Loucy (cell line): ENCODE data around the gene PTPMT1.

Experiments
- H2AFZ ChIP-seq: fragments of 200-600 bp; sonication (generic); 2 replicates; pipeline ENCODE4 v1.6.0; 2016; ENCODE audit warnings: antibody characterized with exemption, mild to moderate bottlenecking, low read length, moderate library complexity
- H3F3A ChIP-seq: fragments of 200-600 bp; 2 replicates; pipeline ENCODE4 v1.6.0; 2016; ENCODE audit warnings: antibody characterized with exemption, low read depth, mild to moderate bottlenecking
- H3K27me3 ChIP-seq: fragments of 200-600 bp; sonication (generic); 2 replicates; pipeline ENCODE4 v1.6.1; 2014; ENCODE audit warnings: low read length, mild to moderate bottlenecking; ENCODE audit not compliant: insufficient read depth, poor library complexity, severe bottlenecking
- H3K36me3 ChIP-seq: fragments of 200-600 bp; sonication (generic); 2 replicates; pipeline ENCODE4 v1.6.1; 2016; ENCODE audit warnings: low read length; ENCODE audit not compliant: insufficient read depth
- H3K4me1 ChIP-seq: fragments of 200-600 bp; sonication (generic); 2 replicates; pipeline ENCODE4 v1.5.1; 2014; ENCODE audit warnings: low read length, mild to moderate bottlenecking; ENCODE audit not compliant: insufficient read depth, poor library complexity, severe bottlenecking
- H3K4me2 ChIP-seq: fragments of 200-600 bp; sonication (generic); 2 replicates; pipeline ENCODE4 v1.6.0; 2014; ENCODE audit warnings: antibody characterized with exemption, low read length, low read depth, mild to moderate bottlenecking; ENCODE audit not compliant: poor library complexity, severe bottlenecking
- H3K4me3 ChIP-seq: fragments of 200-600 bp; sonication (generic); 2 replicates; pipeline ENCODE4 v1.5.1; 2014; ENCODE audit warnings: low read length, mild to moderate bottlenecking, mixed read lengths; ENCODE audit not compliant: poor library complexity, severe bottlenecking
- H3K79me2 ChIP-seq: fragments of 200-600 bp; sonication (generic); 2 replicates; pipeline ENCODE4 v1.6.1; 2014; ENCODE audit warnings: low read length; ENCODE audit not compliant: insufficient read depth
- H3K9ac ChIP-seq: fragments of 200-600 bp; sonication (generic); 2 replicates; pipeline ENCODE4 v1.6.0; 2014; ENCODE audit warnings: mild to moderate bottlenecking, low read depth, low read length, moderate library complexity; ENCODE audit not compliant: poor library complexity, severe bottlenecking
- H3K9me2 ChIP-seq: fragments of 200-600 bp; sonication (generic); replicated peaks from 2 replicates; pipeline ENCODE4 v1.6.1; 2016; ENCODE audit warnings: low read depth, low read length, mixed read lengths
- H3K9me3 ChIP-seq: fragments of 200-600 bp; sonication (generic); 2 replicates; pipeline ENCODE4 v1.6.1; 2014; ENCODE audit warnings: mild to moderate bottlenecking, antibody characterized with exemption, low read length, low read depth; ENCODE audit not compliant: insufficient read depth
- H4K20me1 ChIP-seq: fragments of 200-600 bp; sonication (generic); 2 replicates; pipeline ENCODE4 v1.6.0; 2014; ENCODE audit warnings: antibody characterized with exemption, low read length, mild to moderate bottlenecking; ENCODE audit not compliant: insufficient read depth, poor library complexity, severe bottlenecking
- CTCF ChIP-seq: fragments of 200-600 bp; sonication (generic); conservative IDR thresholded peaks from 2 replicates; pipeline ENCODE4 v1.5.1; 2014; ENCODE audit warnings: mild to moderate bottlenecking, antibody characterized with exemption, low read length
- EZH2phosphoT487 ChIP-seq: fragments of 200-600 bp; IDR thresholded peaks from 2 replicates; pipeline ENCODE4 v1.6.1; 2018; ENCODE audit warnings: antibody characterized with exemption, mild to moderate bottlenecking, moderate library complexity, borderline replicate concordance

Gene PTPMT1

GRCh38 chr11:47593934-47594855 is 28.8 kb downstream of the PTPMT1 start, which contains the start of gene C1QTNF4:
C1QTNF4 (minus strand) TSS chr11:47594411; CDS start chr11:47590810, 3,601 bp downstream.
- no peaks in the 10 kb centered on the region for H3K9me3 ChIP-seq
- no peaks in the 10 kb centered on the region for H3K27me3 ChIP-seq
- H4K20me1 ChIP-seq: no peaks in the 10 kb centered on the region
- H3F3A ChIP-seq: peaks cover 15% of the 10 kb centered on the region; the same call in 1 of the 2 replicates
- H3K4me1 ChIP-seq: peaks cover 65% of the 10 kb centered on the region
- peak within 1 kb of the TSS; percentile 88 for H3K9ac ChIP-seq
- no peak within 1 kb of the TSS for H2AFZ ChIP-seq
- no peaks in the 10 kb centered on the region; the same call in 1 of the 2 replicates for H3K36me3 ChIP-seq
- H3K4me2 ChIP-seq: peak within 1 kb of the TSS; percentile 82
- peaks cover 38% of the 10 kb centered on the region for H3K79me2 ChIP-seq
- H3K4me3 ChIP-seq: peak within 1 kb of the TSS; percentile 83
- TF ChIP-seq EZH2phosphoT487: no peak
- TF ChIP-seq CTCF: no peak
- H3K9me2 ChIP-seq: no peaks in the 10 kb centered on the region

- Histone ChIP-seq H2AFZ (no peak overlapping the region), H3K4me2 (peak overlapping the region; percentile 82)
These were observed 29.6 kb downstream of the PTPMT1 start for GRCh38 chr11:47595029-47595428.

GRCh38 chr11:47595967-47596366 is 30.6 kb downstream of the PTPMT1 start:
- Histone ChIP-seq H3K27me3 (no peaks in the 10 kb centered on the region), H3K9me2 (no peaks in the 10 kb centered on the region), H3K79me2 (peaks cover 22% of the 10 kb centered on the region), H3K9me3 (no peaks in the 10 kb centered on the region), H4K20me1 (no peaks in the 10 kb centered on the region), H3K36me3 (no peaks in the 10 kb centered on the region), H2AFZ (no peak overlapping the region), H3K4me1 (peaks cover 56% of the 10 kb centered on the region), H3F3A (peaks cover 8% of the 10 kb centered on the region; the same call in 1 of the 2 replicates), H3K4me2 (no peak overlapping the region), H3K9ac (no peak overlapping the region), H3K4me3 (no peak overlapping the region)
- TF ChIP-seq CTCF: no peak
- no peak for TF ChIP-seq EZH2phosphoT487

More at GRCh38 chr11:47595029-47595428, 29.6 kb downstream of the PTPMT1 start:
- peak overlapping the region; percentile 83 for H3K4me3 ChIP-seq
- H3K4me1 ChIP-seq: peaks cover 63% of the 10 kb centered on the region
- peak overlapping the region; percentile 88 for H3K9ac ChIP-seq
- no peaks in the 10 kb centered on the region for H3K9me3 ChIP-seq
- peaks cover 15% of the 10 kb centered on the region; the same call in 1 of the 2 replicates for H3F3A ChIP-seq
- H4K20me1 ChIP-seq: no peaks in the 10 kb centered on the region
- no peaks in the 10 kb centered on the region for H3K9me2 ChIP-seq
- TF ChIP-seq EZH2phosphoT487 (no peak), CTCF (no peak)
- H3K27me3 ChIP-seq: no peaks in the 10 kb centered on the region
- peaks cover 29% of the 10 kb centered on the region for H3K79me2 ChIP-seq
- no peaks in the 10 kb centered on the region for H3K36me3 ChIP-seq
